ENCODE measurements around the gene GOLGA8S.
"Not testable (repeated sequence)": the region's sequence is repeated elsewhere in the genome, so short reads cannot be mapped to it uniquely, and the experiment has no call there.

Gene GOLGA8S

DNA sequence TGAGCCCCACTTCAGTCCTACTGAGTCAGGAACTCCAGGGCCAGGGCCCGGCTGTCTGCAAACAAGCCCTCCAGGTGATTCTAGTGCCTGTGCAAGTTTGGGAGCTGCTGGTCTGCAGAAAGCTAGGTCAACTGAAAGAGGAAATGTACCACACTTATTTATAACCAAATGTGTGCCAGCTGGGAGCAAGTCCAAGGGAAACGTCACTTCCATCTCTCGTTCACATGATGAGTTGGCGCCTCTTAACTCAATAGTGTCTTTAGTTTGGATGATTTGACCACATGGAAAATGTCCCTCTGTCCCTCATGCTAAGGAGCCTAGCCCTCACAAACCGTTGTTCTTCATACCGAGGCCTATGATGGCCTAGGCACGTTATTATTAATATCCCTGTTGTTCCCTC, 43.2 kb downstream of the GOLGA8S start:
- no peak for DNase-seq (ENCODE audit: low spot score)

DNA sequence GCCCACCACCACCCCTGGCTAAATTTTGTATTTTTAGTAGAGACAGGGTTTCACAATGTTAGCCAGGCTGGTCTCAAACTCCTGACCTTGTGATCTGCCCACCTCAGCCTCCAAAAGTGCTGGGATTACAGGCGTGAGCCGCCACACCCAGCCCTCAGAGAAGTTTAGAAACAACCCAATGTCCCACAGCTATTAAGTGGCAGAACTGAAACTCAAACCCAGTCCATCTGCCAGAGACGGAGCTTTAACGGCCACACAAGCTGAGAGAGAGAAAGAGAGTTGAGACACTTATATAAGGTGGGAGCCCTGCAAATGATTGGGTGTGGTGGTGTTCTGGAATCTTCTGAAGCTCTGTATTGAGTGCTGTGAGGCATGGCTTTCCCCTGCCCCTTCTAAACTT, 43.8 kb downstream of the GOLGA8S start:
- not testable (repeated sequence) for DNase-seq (ENCODE audit: low spot score)

DNA sequence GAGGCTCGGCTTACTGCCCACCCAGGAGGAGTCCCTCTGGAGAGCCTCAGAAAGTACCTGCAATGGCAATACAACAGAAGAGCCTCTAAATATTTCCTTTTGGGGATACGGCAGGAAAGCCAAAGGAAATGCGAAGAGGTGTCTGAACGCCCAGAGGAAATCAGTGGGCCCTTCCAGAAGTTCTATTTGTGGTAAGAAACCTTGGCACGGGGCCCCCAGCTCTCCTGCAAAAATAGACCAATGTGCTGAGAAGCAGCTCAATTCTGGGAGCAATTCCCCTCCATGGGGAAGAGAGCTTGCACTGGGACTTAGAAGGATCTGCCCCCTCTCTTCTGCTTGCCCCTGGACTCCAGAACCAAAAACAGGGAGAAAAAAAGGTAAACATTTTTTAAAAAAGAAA, 44.7 kb downstream of the GOLGA8S start:
- DNase-seq (ENCODE audit: low spot score) = not testable (repeated sequence)

DNA sequence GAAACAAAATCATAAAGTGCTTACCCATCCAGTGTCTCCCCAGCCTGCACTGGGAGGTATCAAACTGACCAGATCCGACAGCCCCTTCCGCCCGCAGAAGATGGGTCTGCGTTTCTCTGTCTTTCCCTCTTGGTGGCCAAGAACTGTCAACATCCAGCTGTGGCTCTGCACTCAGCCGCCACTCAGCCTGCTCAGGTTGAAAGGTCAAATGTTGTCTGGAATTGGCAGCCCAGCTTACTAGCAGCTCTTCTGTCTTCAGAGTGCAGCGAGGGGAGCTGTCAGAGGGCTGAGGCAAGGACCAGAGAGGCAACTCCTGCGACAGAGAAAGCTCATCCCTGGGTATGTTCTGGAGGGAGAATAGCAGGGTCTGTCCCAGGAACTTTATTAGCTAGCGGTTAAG, 47.1 kb downstream of the GOLGA8S start:
- no peak for DNase-seq (ENCODE audit: low spot score)

DNA sequence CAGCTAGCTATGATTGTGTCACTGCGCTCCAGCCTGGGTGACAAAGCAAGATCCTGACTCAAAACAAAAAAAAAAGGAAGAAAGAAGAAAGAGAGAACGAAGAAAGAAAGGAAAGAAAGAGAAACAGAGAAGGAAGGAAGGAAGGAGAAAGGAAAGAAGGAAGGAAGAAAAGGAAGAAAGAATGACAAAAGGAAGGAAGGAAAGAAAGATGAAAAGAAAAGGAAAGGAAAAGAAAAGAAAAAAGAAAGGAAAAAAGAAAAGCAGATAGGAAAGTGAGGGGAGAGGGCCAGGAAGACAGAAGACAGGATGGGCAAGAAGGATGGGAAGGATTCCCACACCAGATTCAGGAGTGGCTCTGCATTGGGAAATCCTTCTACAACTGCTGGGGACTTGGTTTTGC, 47.6 kb downstream of the GOLGA8S start:
- no peak for DNase-seq (ENCODE audit: low spot score)

DNA sequence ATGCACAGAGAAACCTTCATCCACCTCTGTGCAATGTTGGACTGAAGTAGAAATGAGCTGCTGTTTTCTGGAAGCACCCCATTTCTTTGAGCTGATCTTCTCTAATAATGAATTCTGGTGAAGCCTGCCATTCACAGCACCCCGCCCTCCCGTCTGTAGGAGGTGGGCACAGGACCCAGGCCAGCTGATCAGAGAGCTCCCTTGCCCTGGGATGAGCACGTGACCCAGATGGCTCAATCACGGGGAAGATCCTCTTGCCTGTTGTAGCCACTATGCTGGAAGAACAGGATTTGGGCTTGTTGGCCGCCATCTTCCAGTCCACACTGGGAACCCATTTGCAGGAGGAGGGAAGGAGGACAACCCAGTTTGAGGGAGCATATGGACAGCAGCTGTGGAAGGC, 48.0 kb downstream of the GOLGA8S start:
- DNase-seq (ENCODE audit: low spot score) = no peak

DNA sequence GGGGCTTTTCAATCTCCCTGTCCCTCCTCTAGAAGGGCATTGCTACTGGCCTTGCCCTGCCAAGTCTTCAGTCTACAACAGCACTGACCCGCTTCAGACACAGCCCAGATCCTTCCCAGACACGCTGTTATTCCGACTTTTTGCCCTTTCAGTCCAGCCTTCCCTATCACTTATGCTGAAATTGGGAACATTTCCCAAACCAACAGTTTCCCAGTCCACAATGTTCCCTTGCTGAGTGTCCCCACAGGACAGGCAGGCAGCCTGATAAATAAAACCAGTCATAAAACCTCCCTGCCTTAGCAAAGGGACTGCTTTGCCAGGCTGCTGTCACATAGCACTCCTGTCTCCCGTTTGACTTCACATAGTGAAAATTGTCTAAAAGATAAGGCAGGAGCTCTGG, 49.0 kb downstream of the GOLGA8S start:
- no peak for DNase-seq (ENCODE audit: low spot score)

DNA sequence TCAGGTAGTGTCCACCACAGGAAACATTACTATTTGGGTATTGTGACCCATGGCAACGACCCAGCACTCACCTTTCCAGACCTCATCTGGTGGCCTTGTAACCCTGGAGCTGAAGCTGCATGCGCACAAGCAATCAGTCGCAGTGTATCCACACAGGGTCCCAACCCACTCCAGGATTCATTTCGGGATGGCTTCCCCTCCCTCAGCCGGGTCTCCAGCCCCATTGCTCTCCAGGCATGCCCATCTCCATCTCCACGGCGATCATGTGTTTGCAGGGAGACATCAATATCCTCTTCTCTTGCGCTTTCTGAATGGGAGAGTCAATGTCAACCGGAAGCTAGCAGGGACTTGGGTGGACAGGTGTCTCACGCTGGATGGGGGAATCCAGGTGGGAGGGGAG, 57.3 kb downstream of the GOLGA8S start:
- DNase-seq (ENCODE audit: low spot score) = no peak

DNA sequence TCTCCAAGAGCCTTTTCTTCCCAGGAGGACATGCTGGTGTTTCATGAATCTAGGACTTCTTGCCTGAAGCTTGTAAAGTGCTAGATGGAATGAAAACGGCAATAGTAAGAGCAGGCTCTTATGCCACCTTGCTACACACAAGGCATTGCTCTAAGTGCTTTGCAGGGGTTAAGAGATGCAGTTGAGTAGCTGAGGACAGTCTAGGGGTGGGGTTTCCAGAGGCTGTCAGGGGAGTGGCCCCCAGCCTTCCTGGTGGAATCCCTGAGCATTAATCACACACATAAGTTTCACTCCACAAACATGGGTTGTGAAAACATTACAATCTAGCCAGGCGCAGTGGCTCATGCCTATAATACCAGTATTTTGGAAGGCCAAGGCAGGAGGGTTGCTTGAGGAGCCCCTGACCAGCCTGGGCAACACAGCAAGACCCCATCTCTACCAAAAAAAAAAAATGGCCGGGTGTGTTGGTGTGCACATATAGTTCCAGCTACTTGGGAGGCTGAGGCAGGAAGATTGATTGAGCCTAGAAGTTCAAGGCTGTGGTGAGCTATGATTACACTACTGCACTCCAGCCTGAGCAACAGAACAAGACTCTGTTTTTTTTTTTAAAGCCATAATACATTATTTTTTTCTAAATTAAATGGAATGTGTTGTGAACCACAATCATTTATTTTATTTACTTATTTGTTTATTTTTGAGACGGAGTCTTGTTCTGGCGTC, 58.5 kb downstream of the GOLGA8S start:
- not testable (repeated sequence) for DNase-seq (ENCODE audit: low spot score)

All from CD4-positive, alpha-beta T cell treated with Interleukin-15 for 4 hours (primary cell).